Pancreas (tissue), 10 donors: ENCODE data around the gene DUSP22. TPM values are rescaled to one million over a fixed set of nuclear protein-coding genes. Genes with fewer than 3 reads are reported as not detected.

Source experiments
- ATAC-seq, 4 donors: fragments of 200-7000 bp; cut with Tn5 transposase; one replicate each; pipeline versions ENCODE4 v1.8.0 to v1.9.1; 2020; ENCODE audit warnings: mild to moderate bottlenecking in 4 of 4, moderate library complexity in 4 of 4
- DNase-seq, 6 donors: peaks; one replicate each; pipeline ENCODE4 v3.0.0-alpha.2; 2020
- FAIRE-seq: peaks from 2 replicates; lab custom pipeline; 2012; peaks lifted over from hg19 to GRCh38; lab: Jason Lieb, UNC
- H3K27ac ChIP-seq, 4 donors: fragments of 200-600 bp; sonication (generic); 1 replicate in 3 of 4; 2 replicates in 1 of 4; pipeline versions ENCODE4 v1.5.0 to v1.8.0; 2020
- H3K27me3 ChIP-seq, 4 donors: fragments of 200-600 bp; one replicate each; pipeline ENCODE4 v1.8.0; 2021
- H3K36me3 ChIP-seq, 3 donors: fragments of 200-600 bp; sonication (generic) in 1 of 3; one replicate each; pipeline versions ENCODE4 v1.5.0 to v1.8.0; 2020 to 2021
- H3K4me1 ChIP-seq, 3 donors: fragments of 200-600 bp; one replicate each; pipeline ENCODE4 v1.8.0; 2021
- H3K4me3 ChIP-seq, 4 donors: fragments of 200-600 bp; sonication (generic) in 2 of 4; one replicate each; pipeline versions ENCODE4 v1.5.0 to v1.8.0; 2020 to 2021
- H3K9me3 ChIP-seq, 4 donors: fragments of 200-600 bp; one replicate each; pipeline ENCODE4 v1.8.0; 2021
- WGBS, 2 donors: extraction: QIAGEN DNeasy Blood & Tissue Kit; methylation state at CpG; one replicate each; pipeline ENCODE4 v1.1.7; 2013; 5-methylcytosine and 5-hydroxymethylcytosine counted together
- intact Hi-C, 3 donors: fragments of 100-400 bp; cut with DNase I; formaldehyde crosslinking; loops; one replicate each; pipeline versions ENCODE4 v1.11.1 to v1.14.2; 2022
- polyA plus RNA-seq, 2 donors: library from polyadenylated mRNA; stranded (reverse); fragments of 200-250 nt; gene quantifications; one replicate each; pipeline ENCODE4 v1.2.3, GENCODE V29; 2013
- total RNA-seq, 6 donors: library from RNA; stranded (reverse); fragmentation: NEBNext Ultra II Directional in 4 of 6; extraction: Animal tissue kit (Norgen Biotek cat#: 25700) in 4 of 6; gene quantifications; one replicate each; pipeline versions ENCODE4 v1.2.1 to v1.2.4, GENCODE V29; 2021 to 2023
- TF ChIP-seq, protein P1 (sequence below), 4 donors: fragments of 200-600 bp; sonication (generic) in 3 of 4; IDR thresholded peaks; one replicate each; pipeline versions ENCODE4 v1.5.0 to v1.8.0; 2021; ENCODE audit warnings: antibody characterized with exemption in 4 of 4
- donor health status: healthy with polysubstance abuse.
- donor health status: DM: no; HTN: no; CAD: no; lungs with moderate emphysema.
- donor health status: DM: no; HTN: no; CAD: no.
- donor health status: control.
- donor health status: control.
- donor health status: Bipolar disorder and iron deficiency.
- donor health status: DM: yes; HTN: yes; CAD: no.
- donor health status: DM: no; HTN: no; CAD: no.
- donor health status: DM: no; HTN: no; CAD: no.
- donor health status: DM: yes; HTN: yes; CAD: no.

DUSP22 gene
- total and polyA plus RNA-seq, 8 donors = 16.4 to 32.9 (median 24.6) TPM

DNA sequence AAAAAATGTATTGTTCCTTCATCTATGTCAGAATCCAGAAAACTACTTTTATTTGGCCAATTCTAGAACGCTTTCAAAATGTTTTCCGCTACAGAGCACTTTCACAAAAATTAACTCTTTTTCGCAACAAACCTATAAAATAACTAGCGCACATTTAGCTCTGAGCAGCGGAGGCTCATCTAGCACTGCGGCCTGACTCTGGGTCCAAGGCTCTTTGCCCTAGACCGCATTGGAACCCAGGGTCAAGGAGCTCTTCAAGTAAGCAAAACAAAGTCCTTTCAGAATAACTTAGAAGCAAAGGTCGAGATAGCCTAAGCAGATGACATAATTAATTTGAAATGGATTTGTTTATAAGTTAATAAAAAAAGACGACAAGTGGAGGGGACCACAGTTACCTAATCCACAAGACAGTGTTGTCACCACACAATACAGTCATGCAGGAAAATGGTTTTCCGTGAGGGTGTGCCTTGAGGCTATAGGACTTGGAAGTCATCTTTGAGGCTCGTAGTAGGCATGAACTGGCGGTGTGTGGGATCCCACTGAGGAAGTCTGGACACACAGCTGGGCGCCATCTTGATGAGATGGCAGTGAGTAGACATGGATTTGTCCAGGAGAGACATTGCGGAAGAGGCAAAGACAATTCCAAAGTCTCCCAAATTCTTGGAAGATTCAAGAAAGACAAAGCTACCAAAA, 70.1 kb downstream of the DUSP22 start:
- intact Hi-C loops = no loop called here
- DNase-seq = peak in 1 of 6 donors; percentile 43
- TF ChIP-seq, protein P1, sequence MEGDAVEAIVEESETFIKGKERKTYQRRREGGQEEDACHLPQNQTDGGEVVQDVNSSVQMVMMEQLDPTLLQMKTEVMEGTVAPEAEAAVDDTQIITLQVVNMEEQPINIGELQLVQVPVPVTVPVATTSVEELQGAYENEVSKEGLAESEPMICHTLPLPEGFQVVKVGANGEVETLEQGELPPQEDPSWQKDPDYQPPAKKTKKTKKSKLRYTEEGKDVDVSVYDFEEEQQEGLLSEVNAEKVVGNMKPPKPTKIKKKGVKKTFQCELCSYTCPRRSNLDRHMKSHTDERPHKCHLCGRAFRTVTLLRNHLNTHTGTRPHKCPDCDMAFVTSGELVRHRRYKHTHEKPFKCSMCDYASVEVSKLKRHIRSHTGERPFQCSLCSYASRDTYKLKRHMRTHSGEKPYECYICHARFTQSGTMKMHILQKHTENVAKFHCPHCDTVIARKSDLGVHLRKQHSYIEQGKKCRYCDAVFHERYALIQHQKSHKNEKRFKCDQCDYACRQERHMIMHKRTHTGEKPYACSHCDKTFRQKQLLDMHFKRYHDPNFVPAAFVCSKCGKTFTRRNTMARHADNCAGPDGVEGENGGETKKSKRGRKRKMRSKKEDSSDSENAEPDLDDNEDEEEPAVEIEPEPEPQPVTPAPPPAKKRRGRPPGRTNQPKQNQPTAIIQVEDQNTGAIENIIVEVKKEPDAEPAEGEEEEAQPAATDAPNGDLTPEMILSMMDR (IDR thresholded peaks at IDR 0.05) = no peak

DNA sequence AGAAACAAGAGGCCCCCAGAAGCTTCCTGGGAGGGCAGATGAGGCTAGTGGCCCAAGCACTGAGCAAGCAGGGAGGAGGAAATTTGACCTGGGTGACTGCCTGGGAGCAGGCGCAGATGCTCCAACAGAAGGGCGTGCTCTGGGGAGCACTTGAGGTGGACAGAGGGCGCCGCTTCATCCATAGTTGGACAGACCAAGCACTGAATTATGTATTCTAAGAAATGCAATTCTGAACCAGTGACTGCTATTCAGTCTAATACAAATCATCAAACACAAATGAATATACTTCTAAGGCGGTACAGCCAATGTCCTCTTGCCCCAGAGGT, 70.6 kb downstream of the DUSP22 start:
- ATAC-seq (no peak), FAIRE-seq (no peak)

More for the DNA sequence above, 70.1 kb downstream of the DUSP22 start:
- H3K4me1 ChIP-seq = no peaks in the 10 kb centered on the region
- ATAC-seq (no peak), FAIRE-seq (no peak)
- WGBS, 2 donors = 72 to 77% methylated on average over 14 of the region's 14 CpGs
- no peaks in the 10 kb centered on the region for H3K9me3 ChIP-seq
- no peaks in the 10 kb centered on the region for H3K36me3 ChIP-seq
- H3K27me3 ChIP-seq = peaks cover 0 to 1% (median 0%) of the 10 kb centered on the region in 4 donors
- H3K27ac ChIP-seq = no peak overlapping the region
- no peak overlapping the region for H3K4me3 ChIP-seq

DNA sequence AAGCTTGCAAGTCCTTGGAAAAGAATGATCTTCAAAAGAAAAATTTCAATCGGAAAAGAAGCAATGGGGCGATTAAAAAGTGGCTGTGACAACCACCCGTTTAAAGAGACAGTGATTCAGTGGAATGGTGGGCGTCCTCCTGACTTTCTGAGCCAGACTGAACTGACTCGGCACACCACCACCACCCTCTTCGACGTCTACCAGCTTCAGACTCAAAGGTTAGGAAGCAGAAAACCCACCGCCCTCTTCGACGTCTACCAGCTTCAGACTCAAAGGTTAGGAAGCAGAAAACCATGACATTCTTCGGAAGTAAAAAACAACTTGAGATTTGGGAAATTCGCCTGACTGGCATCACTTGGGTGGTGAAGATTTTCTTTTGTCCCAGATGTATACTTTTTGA, 71.0 kb downstream of the DUSP22 start:
- FAIRE-seq (no peak), ATAC-seq (no peak), DNase-seq (peak in 1 of 6 donors; percentile 37)
- WGBS, 2 donors = 79 to 81% methylated on average over 12 of the region's 12 CpGs
- no peak overlapping the region for H3K4me3 ChIP-seq
- H3K36me3 ChIP-seq = no peaks in the 10 kb centered on the region
- TF ChIP-seq, protein P1 (IDR thresholded peaks at IDR 0.05) = no peak
- H3K9me3 ChIP-seq = no peaks in the 10 kb centered on the region
- H3K27me3 ChIP-seq = peaks cover 0 to 5% (median 0%) of the 10 kb centered on the region in 4 donors
- intact Hi-C loops = no loop called here
- H3K4me1 ChIP-seq = no peaks in the 10 kb centered on the region
- H3K27ac ChIP-seq = no peak overlapping the region

More for the DNA sequence above, 70.6 kb downstream of the DUSP22 start:
- Histone ChIP-seq H3K4me3 (no peak overlapping the region), H3K4me1 (no peaks in the 10 kb centered on the region), H3K27me3 (peaks cover 0 to 5% (median 0%) of the 10 kb centered on the region in 4 donors), H3K9me3 (no peaks in the 10 kb centered on the region), H3K27ac (no peak overlapping the region), H3K36me3 (no peaks in the 10 kb centered on the region)
- intact Hi-C loops = no loop called here
- WGBS, 2 donors = 71 to 80% methylated on average over 5 of the region's 5 CpGs
- DNase-seq = peak in 1 of 6 donors; percentile 49
- TF ChIP-seq, protein P1 (IDR thresholded peaks at IDR 0.05) = no peak

DNA sequence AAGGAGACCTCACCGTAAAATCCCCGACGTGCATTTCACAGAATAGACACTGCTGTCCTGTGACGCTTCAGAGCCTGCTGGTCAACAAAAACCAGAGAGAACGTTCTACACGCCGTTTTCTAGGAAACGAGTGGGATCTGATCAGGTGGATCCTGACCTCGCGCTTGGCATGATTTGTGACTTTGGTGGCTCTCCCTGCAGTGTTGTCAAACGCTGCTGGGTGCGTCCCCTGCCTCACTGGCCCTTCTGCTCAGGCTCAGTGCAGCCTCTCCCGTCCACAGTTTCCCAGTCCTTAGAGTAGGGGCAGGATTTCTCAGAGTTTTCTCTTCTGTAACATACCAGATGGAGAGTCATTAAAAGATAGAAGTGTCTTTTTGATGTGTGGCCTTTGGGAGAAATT, 71.6 kb downstream of the DUSP22 start:
- H3K4me3 ChIP-seq = no peak overlapping the region
- no peak for FAIRE-seq
- H3K36me3 ChIP-seq = no peaks in the 10 kb centered on the region
- intact Hi-C loops = no loop called here
- H3K27ac ChIP-seq = no peak overlapping the region
- H3K4me1 ChIP-seq = no peaks in the 10 kb centered on the region
- no peak for ATAC-seq
- peak in 1 of 6 donors; percentile 47 for DNase-seq
- WGBS, 2 donors = 79 to 86% methylated on average over 13 of the region's 13 CpGs
- TF ChIP-seq, protein P1 (IDR thresholded peaks at IDR 0.05) = no peak
- peaks cover 0 to 5% (median 0%) of the 10 kb centered on the region in 4 donors for H3K27me3 ChIP-seq
- H3K9me3 ChIP-seq = no peaks in the 10 kb centered on the region
